ENCODE results near the gene TMEM183A.

DNA sequence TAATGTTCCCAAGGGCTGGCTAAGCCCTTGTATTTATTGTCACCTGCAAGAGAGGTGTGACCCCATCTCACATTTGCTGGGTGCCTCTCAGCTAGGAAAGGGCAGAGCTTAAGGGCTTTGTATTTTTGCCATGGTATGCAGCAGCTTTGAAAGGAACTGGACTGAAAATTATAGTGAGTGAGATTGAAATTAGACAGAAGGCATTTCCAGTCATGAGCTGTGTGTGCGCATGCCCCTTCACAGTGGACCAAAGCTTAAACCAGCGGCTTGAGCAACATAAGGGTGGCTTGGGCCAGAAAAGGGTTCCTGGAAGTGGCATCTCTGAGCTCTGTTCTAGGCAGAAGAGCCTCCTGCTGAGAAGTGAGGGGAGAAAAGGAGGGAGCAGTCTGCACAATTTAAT, 58.8 kb downstream of the TMEM183A start:
- TF ChIP-seq, protein P1, sequence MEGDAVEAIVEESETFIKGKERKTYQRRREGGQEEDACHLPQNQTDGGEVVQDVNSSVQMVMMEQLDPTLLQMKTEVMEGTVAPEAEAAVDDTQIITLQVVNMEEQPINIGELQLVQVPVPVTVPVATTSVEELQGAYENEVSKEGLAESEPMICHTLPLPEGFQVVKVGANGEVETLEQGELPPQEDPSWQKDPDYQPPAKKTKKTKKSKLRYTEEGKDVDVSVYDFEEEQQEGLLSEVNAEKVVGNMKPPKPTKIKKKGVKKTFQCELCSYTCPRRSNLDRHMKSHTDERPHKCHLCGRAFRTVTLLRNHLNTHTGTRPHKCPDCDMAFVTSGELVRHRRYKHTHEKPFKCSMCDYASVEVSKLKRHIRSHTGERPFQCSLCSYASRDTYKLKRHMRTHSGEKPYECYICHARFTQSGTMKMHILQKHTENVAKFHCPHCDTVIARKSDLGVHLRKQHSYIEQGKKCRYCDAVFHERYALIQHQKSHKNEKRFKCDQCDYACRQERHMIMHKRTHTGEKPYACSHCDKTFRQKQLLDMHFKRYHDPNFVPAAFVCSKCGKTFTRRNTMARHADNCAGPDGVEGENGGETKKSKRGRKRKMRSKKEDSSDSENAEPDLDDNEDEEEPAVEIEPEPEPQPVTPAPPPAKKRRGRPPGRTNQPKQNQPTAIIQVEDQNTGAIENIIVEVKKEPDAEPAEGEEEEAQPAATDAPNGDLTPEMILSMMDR (IDR thresholded peaks at IDR 0.05) = no peak
- TF ChIP-seq POLR2A (IDR thresholded peaks at IDR 0.05) = no peak
